ENCODE results near the gene OOSP2. TPM values are rescaled to one million over a fixed set of nuclear protein-coding genes. Genes with fewer than 3 reads are reported as not detected.

The OOSP2 gene, protein sequence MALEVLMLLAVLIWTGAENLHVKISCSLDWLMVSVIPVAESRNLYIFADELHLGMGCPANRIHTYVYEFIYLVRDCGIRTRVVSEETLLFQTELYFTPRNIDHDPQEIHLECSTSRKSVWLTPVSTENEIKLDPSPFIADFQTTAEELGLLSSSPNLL
- total RNA-seq (not detected in 2 replicates), polyA plus RNA-seq (not detected in 2 replicates), polyA minus RNA-seq (not detected in 2 replicates)
- total RNA-seq (2013) = not detected

GRCh38 chr11:60040109-60040508, at the start of gene OOSP2:
Gene OOSP2 (plus strand): TSS chr11:60040409. CDS start chr11:60040460, 51 bp downstream.
- CTCF ChIA-PET = no interaction called here
- Histone ChIP-seq H4K20me1 (ENCODE audit: control insufficient read depth, insufficient read depth, low read length, poor library complexity, severe bottlenecking) (no peaks in the 10 kb centered on the region), H3K4me1 (ENCODE audit: control insufficient read depth in 2 of 2, insufficient read depth in 2 of 2, low read length in 2 of 2) (no peaks in the 10 kb centered on the region), H3K36me3 (replicated peaks in 1 of 2; ENCODE audit: control extremely low read depth in 1 of 2, control insufficient read depth in 1 of 2, extremely low read depth in 1 of 2, insufficient read depth in 2 of 2, low read length in 1 of 2) (no peaks in the 10 kb centered on the region), H3K9me3 (ENCODE audit: control extremely low read depth in 1 of 3, control insufficient read depth in 2 of 3, insufficient read depth in 1 of 3, low read length in 2 of 3) (no peaks in the 10 kb centered on the region), H3K27me3 (replicated peaks in 1 of 4; ENCODE audit: control extremely low read depth in 1 of 4, control insufficient read depth in 3 of 4, insufficient read depth in 4 of 4, low read length in 3 of 4) (no peaks in the 10 kb centered on the region), H3K4me2 (replicated peaks; ENCODE audit: low read depth, low read length, poor library complexity, severe bottlenecking) (no peak within 1 kb of the TSS), H3K79me2 (ENCODE audit: control insufficient read depth, insufficient read depth, low read length) (no peaks in the 10 kb centered on the region), H3K4me3 (ENCODE audit: control extremely low read depth in 1 of 5, extremely low read depth in 1 of 5, insufficient read depth in 1 of 5, low read depth in 2 of 5, low read length in 4 of 5) (no peak within 1 kb of the TSS), H2AFZ (ENCODE audit: insufficient read depth, low read depth, low read length, poor library complexity, severe bottlenecking) (no peak within 1 kb of the TSS), H3K9ac (ENCODE audit: low read length) (no peak within 1 kb of the TSS), H3K27ac (ENCODE audit: low read length in 2 of 2) (no peak within 1 kb of the TSS)
- POLR2A ChIA-PET = no interaction called here
- DNase-seq (no peak), ATAC-seq (ENCODE audit: low read depth) (no peak)
- TF ChIP-seq EZH2 (IDR thresholded peaks at IDR 0.05; ENCODE audit: borderline replicate concordance, insufficient read depth, low read depth, low read length, poor library complexity, severe bottlenecking) (no peak), CTCF (IDR thresholded peaks at IDR 0.05) (no peak)
- Mint-ChIP-seq H3K27me3 (peaks cover 4% of the 10 kb centered on the region), H3K9me3 (ENCODE audit: insufficient read depth) (no peaks in the 10 kb centered on the region), H3K27ac (no peak within 1 kb of the TSS), H3K4me1 (no peaks in the 10 kb centered on the region), H3K4me3 (no peak within 1 kb of the TSS)
- 99% methylated on average over 7 of the region's 8 CpGs for whole genome bisulfite sequencing (ENCODE audit: insufficient coverage)
- intact Hi-C loops (cut with micrococcal nuclease) = no loop called here

- ChIA-PET CTCF (no interaction called here), POLR2A (no interaction called here)
- H3K4me3 Mint-ChIP-seq = no peak overlapping the region
- no peaks in the 10 kb centered on the region for H3K79me2 ChIP-seq (ENCODE audit: control insufficient read depth, insufficient read depth, low read length)
- peaks cover 0 to 9% (median 3%) of the 10 kb centered on the region in 3 donors for H3K9me3 ChIP-seq (ENCODE audit: control extremely low read depth in 1 of 3, control insufficient read depth in 2 of 3, insufficient read depth in 1 of 3, low read length in 2 of 3)
- no peak overlapping the region for H3K27ac ChIP-seq (ENCODE audit: low read length in 2 of 2)
- H3K9ac ChIP-seq (ENCODE audit: low read length) = no peak overlapping the region
- H3K27me3 Mint-ChIP-seq = peaks cover 22% of the 10 kb centered on the region
- no peaks in the 10 kb centered on the region for H3K36me3 ChIP-seq (replicated peaks in 1 of 2; ENCODE audit: control extremely low read depth in 1 of 2, control insufficient read depth in 1 of 2, extremely low read depth in 1 of 2, insufficient read depth in 2 of 2, low read length in 1 of 2)
- no peak for ATAC-seq (ENCODE audit: low read depth)
- H3K27me3 ChIP-seq (replicated peaks in 1 of 4; ENCODE audit: control extremely low read depth in 1 of 4, control insufficient read depth in 3 of 4, insufficient read depth in 4 of 4, low read length in 3 of 4) = no peaks in the 10 kb centered on the region
- H2AFZ ChIP-seq (ENCODE audit: insufficient read depth, low read depth, low read length, poor library complexity, severe bottlenecking) = no peak overlapping the region
- H3K4me2 ChIP-seq (replicated peaks; ENCODE audit: low read depth, low read length, poor library complexity, severe bottlenecking) = no peak overlapping the region
- no peak overlapping the region for H3K4me3 ChIP-seq (ENCODE audit: control extremely low read depth in 1 of 5, extremely low read depth in 1 of 5, insufficient read depth in 1 of 5, low read depth in 2 of 5, low read length in 4 of 5)
- no peak for DNase-seq
- no peaks in the 10 kb centered on the region for H3K4me1 ChIP-seq (ENCODE audit: control insufficient read depth in 2 of 2, insufficient read depth in 2 of 2, low read length in 2 of 2)
- no peaks in the 10 kb centered on the region for H3K4me1 Mint-ChIP-seq
- TF ChIP-seq CTCF (IDR thresholded peaks at IDR 0.05) = no peak
- no peak for TF ChIP-seq EZH2 (IDR thresholded peaks at IDR 0.05; ENCODE audit: borderline replicate concordance, insufficient read depth, low read depth, low read length, poor library complexity, severe bottlenecking)
- WGBS (ENCODE audit: insufficient coverage) = no CpG with 5 or more reads among the region's 1 CpG
- no peak overlapping the region for H3K27ac Mint-ChIP-seq
- H4K20me1 ChIP-seq (ENCODE audit: control insufficient read depth, insufficient read depth, low read length, poor library complexity, severe bottlenecking) = no peaks in the 10 kb centered on the region
- intact Hi-C loops (cut with micrococcal nuclease) = no loop called here
- H3K9me3 Mint-ChIP-seq (ENCODE audit: insufficient read depth) = peaks cover 16% of the 10 kb centered on the region
Observed at GRCh38 chr11:59990421-59990820, 49.8 kb upstream of the OOSP2 start.
